ENCODE data around the gene CHAF1B. TPM values are rescaled to one million over a fixed set of nuclear protein-coding genes. Genes with fewer than 3 reads are reported as not detected.
A peak's percentile ranks its signal among the peaks of the same experiment; 100 is the strongest.
"Not testable (repeated sequence)": the region's sequence is repeated elsewhere in the genome, so short reads cannot be mapped to it uniquely, and the experiment has no call there.

The CHAF1B gene
- total RNA-seq, result 0.54 TPM
- long read RNA-seq, full-length matches to known transcripts, result 1 of 1 reads
- long read RNA-seq, partial matches to known transcripts, result 0 of 1 reads
- long read RNA-seq, other reads (novel, unspliced or antisense), result 0 of 1 reads

DNA sequence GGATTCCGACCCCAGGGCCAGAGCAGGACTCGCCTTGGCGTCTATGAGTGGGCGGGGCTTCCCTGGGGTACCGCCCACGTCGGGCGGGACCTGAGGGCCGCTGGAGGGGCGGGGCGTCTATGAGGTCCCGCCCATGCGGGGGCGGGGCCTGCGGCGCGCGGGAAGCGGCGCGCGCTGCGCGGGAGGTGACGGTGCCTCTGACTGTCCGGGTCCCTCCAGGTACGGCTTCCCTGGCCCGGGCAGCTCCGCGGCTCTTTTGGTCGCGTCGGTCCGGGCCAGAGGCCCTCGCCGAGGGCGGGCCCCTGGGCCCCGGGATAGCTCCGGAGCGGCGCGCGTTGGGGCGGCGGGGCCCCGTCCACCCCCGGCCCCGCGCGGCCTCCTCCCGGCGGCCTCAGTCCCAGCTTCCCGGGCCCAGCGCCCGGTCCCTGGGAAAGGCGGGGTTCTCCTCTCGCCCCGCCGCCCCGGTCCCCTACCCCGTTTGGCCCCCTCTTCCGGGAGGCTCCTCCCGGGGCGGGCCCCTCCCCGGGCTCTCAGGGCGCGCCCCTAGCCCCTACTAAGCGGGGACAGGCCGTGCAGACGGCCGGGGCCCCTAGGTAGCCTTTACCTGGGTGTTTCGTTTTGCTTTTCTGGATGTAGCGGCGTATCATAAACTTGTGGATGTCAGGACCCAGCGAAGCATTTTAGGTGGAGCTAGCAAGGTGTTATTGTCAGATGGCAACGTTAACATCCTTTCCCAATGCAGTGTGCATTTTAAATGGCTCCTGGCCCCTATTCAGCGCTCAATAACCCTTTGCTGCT is at the start of gene CHAF1B:
TSS of gene CHAF1B (plus strand) at position 160 of the 798 bp plus-strand sequence. CDS start 745 bp downstream, outside the sequence.
- ATAC-seq (ENCODE audit: poor library complexity) (peak; percentile 94), DNase-seq (peak; percentile 85)
- intact Hi-C loops (cut with DNase I), result no loop called here

DNA sequence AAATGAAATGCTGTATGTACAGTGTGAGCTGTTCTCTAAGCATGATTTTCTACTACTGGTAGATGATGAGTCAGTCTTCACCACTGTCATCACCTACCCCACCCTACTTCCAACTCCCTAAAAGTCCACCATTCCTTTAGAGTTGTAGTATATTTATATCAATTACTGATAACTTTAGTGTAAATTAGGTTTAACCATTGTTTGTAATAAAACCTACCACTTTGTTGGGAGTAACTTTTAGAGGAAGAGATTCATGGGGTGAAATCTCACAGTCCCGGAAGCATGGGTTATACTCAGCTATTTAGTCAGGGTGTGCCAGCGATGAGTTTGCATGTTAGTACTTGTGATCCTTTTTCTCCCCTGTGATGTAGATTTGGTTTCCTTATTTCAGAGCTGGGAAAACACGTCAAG is 48.1 kb upstream of the CHAF1B start:
- intact Hi-C loops (cut with DNase I), result no loop called here
- ATAC-seq (ENCODE audit: poor library complexity) (no peak), DNase-seq (no peak)

DNA sequence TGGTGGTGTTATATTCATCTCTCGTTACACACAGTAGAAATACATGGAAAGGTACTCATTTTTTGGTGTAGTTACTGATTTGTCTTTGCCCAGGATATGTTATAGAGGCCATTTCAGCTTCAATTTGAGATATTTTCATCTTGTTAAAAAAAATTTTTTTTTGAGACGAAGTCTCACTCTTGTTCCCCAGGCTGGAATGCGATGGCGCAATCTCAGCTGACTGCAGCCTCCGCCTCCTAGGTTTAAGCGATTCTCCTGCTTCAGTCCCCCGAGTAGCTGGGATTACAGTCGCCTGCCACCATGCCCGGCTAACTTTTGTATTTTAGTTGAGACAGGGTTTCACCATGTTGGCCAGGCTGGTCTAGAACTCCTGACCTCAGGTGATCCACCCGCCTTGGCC is 46.2 kb upstream of the CHAF1B start:
- DNase-seq, result no peak
- ATAC-seq (ENCODE audit: poor library complexity), result no peak
- intact Hi-C loops (cut with DNase I), result no loop called here

DNA sequence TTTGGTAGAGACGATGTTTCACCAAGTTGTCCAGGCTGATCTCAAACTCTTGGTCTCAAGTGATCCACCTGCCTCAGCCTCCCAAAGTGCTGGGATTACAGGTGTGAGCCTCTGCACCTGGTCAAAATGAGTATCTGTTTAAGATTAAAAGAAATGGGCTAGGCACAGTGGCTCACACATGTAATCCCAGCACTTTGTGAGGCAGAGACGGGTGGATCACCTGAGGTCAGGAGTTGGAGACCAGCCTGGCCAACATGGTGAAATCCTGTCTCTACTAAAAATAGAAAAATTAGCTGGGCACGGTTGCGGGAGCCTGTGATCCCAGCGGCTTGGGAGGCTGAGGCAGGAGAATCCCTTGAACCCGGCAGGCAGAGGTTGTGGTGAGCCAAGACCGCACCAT is 42.6 kb upstream of the CHAF1B start:
- intact Hi-C loops (cut with DNase I), result not testable (repeated sequence)

DNA sequence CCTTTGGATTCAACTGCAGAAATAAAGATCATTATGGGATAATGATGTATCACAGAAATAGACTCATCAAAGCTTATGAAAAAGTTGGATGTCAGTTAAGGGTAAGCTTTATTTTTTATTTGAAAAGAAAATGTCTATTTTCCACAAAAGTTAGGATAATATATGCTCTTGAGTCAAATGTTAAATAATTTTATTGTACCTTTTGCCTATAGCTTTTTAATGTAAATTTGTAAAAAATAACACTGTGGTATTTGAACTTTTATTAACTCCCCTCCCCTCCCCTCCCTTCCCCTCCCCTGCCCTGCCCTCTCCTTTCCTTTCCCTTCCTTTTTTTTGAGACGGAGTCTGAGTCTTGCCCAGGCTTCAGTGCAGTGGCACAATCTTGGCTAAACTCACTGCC is 40.3 kb upstream of the CHAF1B start:
- intact Hi-C loops (cut with DNase I), result no loop called here
- no peak for ATAC-seq (ENCODE audit: poor library complexity)
- DNase-seq, result no peak

More for the DNA sequence above, 42.6 kb upstream of the CHAF1B start:
- DNase-seq; ATAC-seq (ENCODE audit: poor library complexity): not testable (repeated sequence)

DNA sequence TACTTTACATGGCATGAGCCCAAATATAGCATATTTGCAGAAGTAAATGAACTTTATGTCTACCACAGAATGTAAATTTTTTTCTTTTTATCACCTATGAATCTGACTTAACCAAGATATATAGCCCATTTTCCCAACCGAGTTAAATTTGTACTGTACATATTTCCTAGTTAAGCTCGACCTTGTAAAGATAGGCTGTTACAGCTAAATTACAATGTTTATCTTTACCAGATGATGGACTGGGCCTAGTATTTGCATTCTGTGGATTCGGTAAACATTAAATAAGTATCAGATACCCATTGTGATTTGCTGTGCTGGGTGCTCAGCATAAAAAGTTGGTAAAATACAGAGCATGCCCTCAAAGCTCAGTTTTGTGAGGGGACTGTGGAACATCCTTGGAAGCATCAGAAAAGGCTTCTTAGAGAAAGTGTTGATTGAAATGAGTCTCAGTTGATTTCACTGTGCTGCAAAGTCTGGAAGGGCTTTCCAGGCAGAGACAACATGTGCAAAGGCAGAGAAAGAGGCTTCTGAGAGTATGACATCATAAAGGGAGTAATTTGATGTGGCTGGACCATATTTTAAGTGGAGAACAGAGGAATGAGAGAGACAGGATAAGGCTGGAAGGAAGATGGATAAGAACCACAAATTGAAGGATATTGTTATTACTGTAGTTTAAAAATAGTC is 37.8 kb upstream of the CHAF1B start:
- intact Hi-C loops (cut with DNase I), result no loop called here
- ATAC-seq (ENCODE audit: poor library complexity) (no peak), DNase-seq (no peak)

DNA sequence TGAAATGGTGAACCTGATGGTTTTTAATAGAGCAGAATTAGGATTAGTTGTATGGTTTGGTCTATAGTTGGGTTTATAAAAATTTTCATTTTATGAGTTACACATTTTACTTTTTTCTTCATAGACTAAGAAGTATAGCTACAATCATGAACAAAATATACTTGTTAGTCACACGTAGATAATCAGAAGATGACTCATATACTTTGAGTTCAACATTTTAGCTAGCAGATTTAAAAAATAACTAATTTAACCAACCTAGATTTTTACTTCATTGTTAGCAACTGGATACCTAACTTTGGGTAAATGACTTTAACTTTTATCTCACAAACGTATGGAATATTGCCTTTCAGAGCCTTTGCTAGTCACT is 37.2 kb upstream of the CHAF1B start:
- no peak for ATAC-seq (ENCODE audit: poor library complexity)

DNA sequence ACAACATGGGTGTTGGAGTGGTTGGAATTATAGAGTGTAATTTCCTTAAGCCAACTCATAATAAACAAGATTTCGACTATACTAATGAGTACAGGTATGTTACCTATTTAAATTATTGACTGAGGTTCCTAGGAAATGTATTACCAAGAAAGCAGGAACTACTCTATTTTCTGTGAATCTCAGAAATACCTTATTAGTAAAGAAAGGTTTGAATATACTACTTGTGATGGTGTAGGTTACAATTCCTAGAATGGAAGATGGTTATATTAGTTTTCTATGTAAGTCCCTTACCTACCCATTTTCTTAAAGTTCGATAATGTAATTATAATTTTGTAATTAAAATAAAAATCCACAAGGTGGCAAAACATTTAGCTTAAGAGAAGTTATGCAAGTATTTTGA is 35.9 kb upstream of the CHAF1B start:
- DNase-seq, result no peak
- intact Hi-C loops (cut with DNase I), result no loop called here
- no peak for ATAC-seq (ENCODE audit: poor library complexity)

More for the DNA sequence above, 37.2 kb upstream of the CHAF1B start:
- no peak for DNase-seq
- intact Hi-C loops (cut with DNase I), result no loop called here

DNA sequence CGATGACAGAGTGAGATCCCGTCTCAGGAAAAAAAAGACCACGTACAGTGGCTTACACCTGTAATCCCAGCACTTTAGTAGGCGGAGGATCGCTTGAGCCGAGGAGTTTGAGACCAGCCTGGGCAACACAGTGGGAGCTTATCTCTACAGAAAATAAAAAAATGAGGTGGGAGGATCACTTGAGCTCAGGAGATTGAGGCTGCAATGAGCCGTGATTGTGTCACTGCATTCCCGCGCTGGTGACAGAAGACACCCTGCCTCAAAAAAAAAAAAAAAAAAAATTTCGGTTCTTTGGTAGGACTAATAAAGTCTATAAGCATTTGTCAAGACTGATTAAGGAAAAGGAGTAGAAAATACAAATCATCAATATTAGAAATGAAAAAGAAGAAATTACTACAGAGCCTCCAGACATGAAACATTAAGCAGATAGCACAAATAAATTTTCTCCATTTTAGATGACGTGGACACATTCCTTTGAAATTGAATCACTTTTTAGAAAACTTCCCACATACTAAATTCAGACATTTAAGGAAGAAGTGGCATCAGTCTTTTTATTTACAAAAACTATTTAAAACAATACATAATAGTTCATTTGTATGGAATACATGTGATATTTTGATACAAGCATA is 34.8 kb upstream of the CHAF1B start:
- no peak for ATAC-seq (ENCODE audit: poor library complexity)
- intact Hi-C loops (cut with DNase I), result no loop called here
- no peak for DNase-seq

DNA sequence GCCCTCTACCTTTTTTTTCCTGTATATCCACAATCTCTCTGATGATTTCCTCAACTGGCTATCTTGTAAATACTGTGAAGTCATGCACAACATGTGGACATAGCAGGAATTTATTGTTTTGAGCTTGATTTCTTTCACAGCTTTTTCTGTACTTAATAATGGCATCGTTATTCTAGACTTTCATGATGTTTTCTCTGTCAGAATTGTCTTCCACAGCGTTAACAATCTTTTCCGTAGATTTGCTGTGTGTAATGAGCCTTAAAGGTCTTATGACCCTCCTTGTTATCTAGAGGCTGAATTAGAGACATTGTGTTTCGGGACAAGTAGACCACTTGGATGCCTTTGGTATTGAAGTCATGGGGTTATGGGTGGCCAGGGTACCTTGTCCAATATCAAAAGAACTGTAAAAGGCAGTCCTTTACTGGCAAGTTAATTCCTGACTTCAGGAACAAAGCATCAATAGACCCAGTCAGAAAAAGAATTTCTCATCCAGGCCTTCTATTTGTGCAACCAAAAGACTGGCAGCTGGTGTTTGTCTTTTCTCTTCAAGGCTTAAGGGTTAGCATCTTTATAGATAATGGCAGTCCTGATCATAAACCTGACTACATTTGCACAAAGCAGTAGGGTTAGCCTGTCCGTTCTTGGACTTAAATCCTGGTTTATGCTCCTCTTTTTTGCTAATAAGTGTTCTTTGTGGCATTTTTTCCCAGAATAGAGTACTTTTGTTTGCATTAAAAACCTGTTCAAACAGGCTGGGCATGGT is 30.1 kb upstream of the CHAF1B start:
- intact Hi-C loops (cut with DNase I), result no loop called here
- ATAC-seq (ENCODE audit: poor library complexity) (no peak), DNase-seq (no peak)

DNA sequence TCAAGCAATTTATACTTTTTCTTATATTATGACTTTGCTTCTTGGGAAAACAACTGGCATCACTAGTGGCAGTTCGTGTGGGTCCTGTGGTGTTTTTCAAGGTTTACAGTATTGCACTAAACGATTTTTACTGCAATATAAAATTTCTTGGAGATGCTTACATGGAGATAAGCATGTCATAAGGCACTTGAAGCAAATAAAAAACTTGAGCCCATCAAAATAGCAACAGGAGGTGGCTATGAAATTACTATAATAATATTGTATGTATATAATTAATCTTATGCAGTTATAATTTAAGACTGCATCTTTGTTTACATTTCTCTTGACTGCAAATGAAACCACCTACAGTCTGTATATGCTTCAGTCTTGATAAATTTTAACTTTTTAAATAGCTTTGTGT is 29.3 kb upstream of the CHAF1B start:
- no peak for DNase-seq
- ATAC-seq (ENCODE audit: poor library complexity), result no peak
- intact Hi-C loops (cut with DNase I), result no loop called here

DNA sequence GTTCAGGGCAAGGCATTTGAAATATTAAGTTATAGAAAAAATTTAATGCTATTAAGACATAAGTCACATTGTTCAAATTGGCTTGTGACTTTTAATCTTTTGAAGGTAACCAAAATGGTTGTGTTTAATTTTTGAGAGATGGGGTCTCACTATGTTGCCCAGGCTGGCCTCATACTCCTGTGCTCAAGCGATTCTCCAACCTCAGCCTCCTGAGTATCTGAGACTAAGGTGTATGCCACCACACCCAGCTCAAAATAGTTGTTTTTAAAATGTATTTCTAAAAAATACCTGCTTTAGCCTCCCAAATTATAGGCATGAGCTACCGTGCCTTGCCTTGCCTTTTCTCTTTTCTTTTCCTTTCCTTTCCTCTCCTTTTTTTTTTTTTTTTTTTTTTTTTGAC is 26.0 kb upstream of the CHAF1B start:
- no peak for DNase-seq
- ATAC-seq (ENCODE audit: poor library complexity), result no peak
- intact Hi-C loops (cut with DNase I), result no loop called here

DNA sequence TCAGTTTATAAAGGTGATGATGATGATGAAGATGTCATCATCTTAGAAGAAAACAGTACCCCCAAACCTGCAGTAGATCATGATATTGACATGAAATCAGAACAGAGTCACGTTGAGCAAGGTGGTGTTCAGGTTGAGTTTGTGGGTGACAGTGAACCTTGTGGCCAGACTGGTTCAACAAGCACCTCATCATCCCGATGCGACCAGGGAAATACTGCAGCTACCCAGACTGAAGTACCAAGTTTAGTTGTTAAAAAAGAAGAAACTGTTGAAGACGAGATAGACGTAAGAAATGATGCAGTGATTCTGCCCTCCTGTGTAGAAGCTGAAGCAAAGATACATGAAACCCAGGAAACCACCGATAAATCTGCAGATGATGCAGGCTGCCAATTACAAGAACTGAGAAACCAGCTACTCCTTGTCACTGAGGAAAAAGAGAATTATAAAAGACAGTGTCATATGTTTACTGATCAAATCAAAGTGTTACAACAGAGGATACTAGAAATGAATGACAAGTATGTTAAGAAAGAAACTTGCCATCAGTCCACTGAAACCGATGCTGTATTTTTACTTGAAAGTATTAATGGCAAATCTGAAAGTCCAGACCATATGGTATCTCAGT is 16.0 kb upstream of the CHAF1B start:
- no peak for DNase-seq
- no peak for ATAC-seq (ENCODE audit: poor library complexity)
- intact Hi-C loops (cut with DNase I), result no loop called here

DNA sequence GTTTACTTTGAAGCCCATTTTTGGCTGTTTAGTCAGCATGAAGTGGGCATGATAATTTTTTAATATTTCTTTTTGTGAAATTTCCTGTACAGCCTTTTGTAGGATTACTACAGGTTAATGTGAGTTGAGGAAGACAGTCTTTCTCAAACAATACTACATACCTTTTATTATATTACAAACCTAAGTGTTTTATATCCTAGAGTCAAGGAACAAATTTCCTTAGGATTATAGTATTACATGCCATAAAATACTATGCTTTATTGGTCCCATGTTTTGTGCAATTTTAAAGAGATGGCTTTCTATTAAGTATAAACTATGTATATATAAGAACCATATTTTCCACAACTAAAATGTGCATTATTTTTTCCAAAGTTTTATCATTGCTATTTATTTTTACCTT is 9.2 kb upstream of the CHAF1B start:
- ATAC-seq (ENCODE audit: poor library complexity) (no peak), DNase-seq (no peak)
- intact Hi-C loops (cut with DNase I), result no loop called here

DNA sequence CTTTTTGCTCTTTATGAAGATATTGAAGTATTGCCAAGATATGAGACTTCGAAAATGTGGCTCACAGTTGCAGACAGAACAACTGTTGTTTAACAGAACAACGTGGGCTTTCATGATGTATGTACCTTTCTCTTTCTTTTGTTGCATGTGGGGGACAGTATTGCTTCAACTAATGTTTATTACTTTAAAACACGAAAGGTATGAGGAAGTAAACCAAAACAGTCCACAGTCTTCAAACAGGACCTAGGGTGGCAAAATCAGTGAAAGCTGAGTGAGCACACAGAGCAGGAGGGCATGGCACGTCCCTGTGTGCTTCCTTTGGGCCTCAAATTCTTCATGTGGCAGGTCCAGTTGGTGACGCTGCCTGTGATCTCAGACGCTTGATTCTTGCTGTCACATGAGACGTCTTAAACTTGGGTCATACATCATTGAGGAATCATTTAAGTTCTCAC is 7.8 kb upstream of the CHAF1B start:
- no peak for DNase-seq
- no peak for ATAC-seq (ENCODE audit: poor library complexity)
- intact Hi-C loops (cut with DNase I), result no loop called here

DNA sequence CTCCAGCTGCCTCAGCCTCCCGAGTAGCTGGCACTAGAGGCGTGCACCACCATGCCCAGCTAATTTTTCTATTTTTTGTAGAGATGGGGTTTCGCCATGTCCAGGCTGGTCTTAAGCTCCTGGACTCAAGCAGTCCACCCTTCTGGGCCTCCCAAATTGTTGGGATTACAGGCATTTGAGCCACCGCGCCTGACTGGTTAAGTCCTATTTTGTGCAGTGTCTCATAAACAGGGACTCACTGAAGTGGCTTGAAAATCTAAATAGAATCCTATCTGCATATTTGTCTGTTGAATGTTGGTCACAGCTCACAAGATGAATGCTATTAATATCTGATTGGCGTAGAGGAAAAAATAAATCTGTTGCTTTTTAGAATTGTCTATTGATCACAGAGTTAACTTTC is 5.9 kb upstream of the CHAF1B start:
- ATAC-seq (ENCODE audit: poor library complexity) (no peak), DNase-seq (no peak)
- intact Hi-C loops (cut with DNase I), result no loop called here

DNA sequence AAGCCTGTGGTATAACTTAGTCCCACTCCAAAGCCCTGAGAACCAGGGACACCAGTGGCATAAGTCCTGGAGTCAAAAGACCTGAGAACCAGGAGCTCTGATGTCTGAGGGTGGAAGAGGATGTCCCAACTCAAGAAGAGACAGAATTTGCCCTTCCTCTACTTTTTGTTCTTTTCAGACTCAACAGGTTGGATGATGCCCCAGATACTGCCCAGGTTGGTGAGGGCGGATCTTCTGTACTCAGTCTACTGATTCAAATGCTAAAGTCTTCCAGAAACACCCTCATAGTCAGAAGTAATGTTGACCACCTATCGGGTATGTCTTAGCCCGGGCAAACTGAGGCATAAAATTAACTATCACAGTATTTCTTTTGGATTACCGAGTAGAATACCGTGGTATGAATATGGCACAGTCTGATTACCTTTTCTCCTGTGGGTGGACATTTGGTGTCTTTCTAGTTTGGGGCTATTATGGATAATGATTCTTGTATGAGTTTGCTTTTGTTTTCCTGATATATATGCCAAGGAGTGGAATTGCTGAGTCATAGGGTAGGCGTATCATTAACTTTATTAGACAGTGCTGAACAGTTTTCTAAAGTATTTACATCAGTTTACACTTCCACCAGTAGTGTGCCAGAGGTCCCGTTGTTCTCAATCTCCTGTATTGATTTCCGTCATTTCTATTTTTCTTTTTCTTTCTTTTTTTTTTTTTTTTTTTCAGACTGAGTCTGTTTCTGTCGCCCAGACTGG is 3.2 kb upstream of the CHAF1B start:
- DNase-seq, result no peak
- ATAC-seq (ENCODE audit: poor library complexity), result no peak
- intact Hi-C loops (cut with DNase I), result no loop called here

DNA sequence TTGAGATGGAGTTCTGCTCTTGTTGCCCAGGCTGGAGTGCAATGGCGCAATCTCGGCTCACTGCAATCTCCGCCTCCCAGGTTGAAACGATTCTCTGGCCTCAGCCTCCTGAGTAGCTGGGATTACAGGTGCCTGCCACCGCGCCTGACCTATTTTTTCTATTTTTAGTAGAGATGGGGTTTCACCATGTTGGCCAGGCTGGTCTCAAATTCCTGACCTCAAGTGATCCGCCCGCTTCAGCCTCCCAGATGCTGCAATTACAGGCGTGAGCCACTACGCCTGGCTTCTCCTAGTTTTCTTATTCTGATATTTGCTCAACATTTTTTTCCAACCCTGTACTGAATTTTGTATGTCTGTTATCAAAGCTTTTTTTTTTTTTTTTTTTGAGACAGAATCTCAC is 2.5 kb upstream of the CHAF1B start:
- DNase-seq; ATAC-seq (ENCODE audit: poor library complexity); intact Hi-C loops (cut with DNase I): not testable (repeated sequence)

Data from Right ventricle myocardium superior (tissue), 1 donor.